GM12878 (cell line): Measurements from ENCODE around the gene MRPL54. TPM values are rescaled to one million over a fixed set of nuclear protein-coding genes. Genes with fewer than 3 reads are reported as not detected.

ENCODE experiments used
- ATAC-seq: fragments of 200-7000 bp; cut with Tn5 transposase; 3 replicates; pipeline ENCODE4 v1.9.1; 2020; ENCODE audit warnings: mild to moderate bottlenecking, moderate library complexity
- BruUV-seq: library from RNA; stranded (reverse); fragments of 400-500 nt; replicated peaks from 2 replicates; lab custom pipeline; 2021; lab: Mats Ljungman, UMichigan
- CTCF ChIA-PET: fragments of 300-600 bp; sonication (Branson Sonifier 250); formaldehyde crosslinking; extraction: SDS; loops from one replicate; lab custom pipeline; 2021; ENCODE audit warnings: inconsistent platforms; lab: Yijun Ruan, JAX
- POLR2A ChIA-PET: fragments of 350-600 bp; formaldehyde crosslinking; extraction: SDS; loops from one replicate; lab custom pipeline; 2021; ENCODE audit warnings: inconsistent platforms; lab: Charles Lee
- RAD21 ChIA-PET: fragments of 300-600 bp; sonication (Branson Sonifier 250); formaldehyde crosslinking; loops from one replicate; lab custom pipeline; 2023; ENCODE audit warnings: antibody characterized with exemption; ENCODE audit not compliant: unreplicated experiment; lab: Charles Lee
- SMC1A ChIA-PET: fragments of 300-600 bp; sonication (Branson Sonifier 250); formaldehyde crosslinking; loops from one replicate; lab custom pipeline; 2023; ENCODE audit not compliant: unreplicated experiment, uncharacterized antibody; lab: Charles Lee
- DNase-seq: peaks from one replicate; pipeline ENCODE4 v3.0.0-alpha.2; 2011; ENCODE audit warnings: low read depth, low spot score
- FAIRE-seq: peaks from 3 replicates; lab custom pipeline; 2011; peaks lifted over from hg19 to GRCh38; lab: Jason Lieb, UNC
- H2AFZ ChIP-seq: 2 replicates; pipeline ENCODE4 v1.6.0; 2011; ENCODE audit warnings: low read depth, low read length, control low read depth; ENCODE audit not compliant: control insufficient read depth
- H3K27ac ChIP-seq: 2 replicates; pipeline ENCODE4 v1.5.1; 2011; ENCODE audit warnings: control low read depth; ENCODE audit not compliant: control insufficient read depth, insufficient read depth
- H3K27me3 ChIP-seq, 2 experiments: replicated peaks in 1 of 2; 2 replicates each; pipeline versions ENCODE4 v1.6.0 to v1.6.1; 2011; ENCODE audit warnings: low read length in 1 of 2; ENCODE audit not compliant: control insufficient read depth in 2 of 2, insufficient read depth in 2 of 2
- H3K36me3 ChIP-seq, 2 experiments: 2 replicates each; pipeline ENCODE4 v1.5.1; 2011; ENCODE audit warnings: low read length in 1 of 2; ENCODE audit not compliant: control insufficient read depth in 2 of 2, insufficient read depth in 2 of 2
- H3K4me1 ChIP-seq: 2 replicates; pipeline ENCODE4 v1.6.1; 2011; ENCODE audit warnings: mild to moderate bottlenecking, low read length, moderate library complexity, mixed read lengths; ENCODE audit not compliant: control insufficient read depth, insufficient read depth
- H3K4me2 ChIP-seq: 2 replicates; pipeline ENCODE4 v1.6.0; 2011; ENCODE audit warnings: control low read depth; ENCODE audit not compliant: control insufficient read depth, insufficient read depth
- H3K4me3 ChIP-seq: fragments of 200-600 bp; sonication (generic); 2 replicates; pipeline ENCODE4 v1.5.1; 2016
- H3K79me2 ChIP-seq: 2 replicates; pipeline ENCODE4 v1.6.0; 2011; ENCODE audit warnings: low read length; ENCODE audit not compliant: control insufficient read depth, insufficient read depth
- H3K9ac ChIP-seq: 2 replicates; pipeline ENCODE4 v1.8.0; 2011; ENCODE audit warnings: low read length, control low read depth, mixed read lengths; ENCODE audit not compliant: control insufficient read depth, insufficient read depth
- H3K9me3 ChIP-seq: replicated peaks from 3 replicates; pipeline ENCODE4 v1.5.1; 2011; ENCODE audit warnings: mild to moderate bottlenecking, low read length; ENCODE audit not compliant: control insufficient read depth, insufficient read depth
- H4K20me1 ChIP-seq: 2 replicates; pipeline ENCODE4 v1.6.0; 2011; ENCODE audit not compliant: control insufficient read depth, insufficient read depth
- CBX3 ChIP-seq: fragments of 200-600 bp; sonication (generic); IDR thresholded peaks from 2 replicates; pipeline ENCODE4 v1.6.1; 2016; ENCODE audit warnings: low read depth, borderline replicate concordance
- DPF2 ChIP-seq: fragments of 450-650 bp; IDR thresholded peaks from 2 replicates; pipeline ENCODE4 v1.6.1; 2017; ENCODE audit warnings: mild to moderate bottlenecking
- ESRRA ChIP-seq: IDR thresholded peaks from 2 replicates; pipeline ENCODE4 v1.6.1; 2012; ENCODE audit warnings: mild to moderate bottlenecking, low read length, improper control_type of control experiment
- GATAD2B ChIP-seq: fragments of 450-650 bp; conservative IDR thresholded peaks from 2 replicates; pipeline ENCODE4 v1.6.1; 2017; ENCODE audit warnings: low read depth, mild to moderate bottlenecking, moderate library complexity
- HDAC2 ChIP-seq: fragments of 200-600 bp; sonication (generic); IDR thresholded peaks from 2 replicates; pipeline ENCODE4 v1.6.1; 2017
- NBN ChIP-seq: fragments of 450-650 bp; IDR thresholded peaks from 2 replicates; pipeline ENCODE4 v1.6.1; 2016
- NRF1 ChIP-seq: conservative IDR thresholded peaks from 2 replicates; pipeline ENCODE4 v1.6.1; 2011; ENCODE audit warnings: mild to moderate bottlenecking, low read depth, low read length, improper control_type of control experiment
- POU2F2 ChIP-seq: IDR thresholded peaks from 3 replicates; pipeline ENCODE4 v1.6.1; 2011; ENCODE audit warnings: low read depth, mild to moderate bottlenecking, low read length, borderline replicate concordance
- PRDM15 ChIP-seq: fragments of 450-650 bp; formaldehyde crosslinking; IDR thresholded peaks from 2 replicates; pipeline ENCODE4 v1.4.0; 2020; ENCODE audit warnings: mild to moderate bottlenecking, moderate library complexity
- TAF1 ChIP-seq: IDR thresholded peaks from 2 replicates; pipeline ENCODE4 v1.6.1; 2011; ENCODE audit warnings: mild to moderate bottlenecking, low read depth, low read length, borderline replicate concordance
- YY1 ChIP-seq: IDR thresholded peaks from 2 replicates; pipeline ENCODE4 v1.6.1; 2011; ENCODE audit warnings: low read depth, mild to moderate bottlenecking, low read length
- WGBS: methylation state at CpG from one replicate; pipeline ENCODE4 v1.1.6; 2016; ENCODE audit warnings: low lambda C conversion rate; ENCODE audit not compliant: insufficient replicate concordance, insufficient coverage; ENCODE audit errors: missing lambda C conversion rate; 5-methylcytosine and 5-hydroxymethylcytosine counted together
- in situ Hi-C: fragments of 300-500 bp; cut with MboI; formaldehyde crosslinking; loops from 9 replicates; pipeline ENCODE4 v1.14.3; 2018; ENCODE audit warnings: mixed read lengths
- intact Hi-C: fragments of 100-400 bp; cut with micrococcal nuclease; formaldehyde crosslinking; loops from one replicate; pipeline ENCODE4 v1.14.2; 2022; ENCODE audit not compliant: unreplicated experiment
- polyA plus RNA-seq, 11 experiments: library from polyadenylated mRNA; depleted of rRNA in 4 of 11; unstranded in 6 of 11; stranded (reverse) in 5 of 11; fragments of >200 nt; fragmentation: Nextera tagmentation in 4 of 11; fragmentation: Illumina TruSeq in 1 of 11; extraction: Ambion mirVana in 4 of 11; extraction: Trizol in 1 of 11; gene quantifications; 1 replicate in 1 of 11; 2 replicates in 10 of 11; pipeline versions ENCODE4 v1.2.1 to v1.2.3, GENCODE V29; 2011 to 2016; ENCODE audit warnings: inconsistent platforms in 2 of 11, missing spikeins in 2 of 11, low read depth in 1 of 11
- total RNA-seq, 4 experiments: library from RNA; depleted of rRNA in 3 of 4; stranded (reverse); fragments of >200 nt in 3 of 4; fragmentation: Illumina TruSeq in 1 of 4; extraction: Trizol in 1 of 4; gene quantifications; 2 replicates each; pipeline versions ENCODE4 v1.2.1 to v1.2.3, GENCODE V29; 2013 to 2021
- TF ChIP-seq, protein P1 (sequence below): fragments of 450-650 bp; IDR thresholded peaks from 2 replicates; pipeline ENCODE4 v1.6.1; 2017; ENCODE audit warnings: mild to moderate bottlenecking, moderate library complexity

MRPL54 gene
- total and polyA plus RNA-seq, 10 of the 15 experiments (the other 5 are each of a cell fraction or from before 2014, with no cell fraction given) = 3.1 to 98.7 (median 75.2) TPM

DNA sequence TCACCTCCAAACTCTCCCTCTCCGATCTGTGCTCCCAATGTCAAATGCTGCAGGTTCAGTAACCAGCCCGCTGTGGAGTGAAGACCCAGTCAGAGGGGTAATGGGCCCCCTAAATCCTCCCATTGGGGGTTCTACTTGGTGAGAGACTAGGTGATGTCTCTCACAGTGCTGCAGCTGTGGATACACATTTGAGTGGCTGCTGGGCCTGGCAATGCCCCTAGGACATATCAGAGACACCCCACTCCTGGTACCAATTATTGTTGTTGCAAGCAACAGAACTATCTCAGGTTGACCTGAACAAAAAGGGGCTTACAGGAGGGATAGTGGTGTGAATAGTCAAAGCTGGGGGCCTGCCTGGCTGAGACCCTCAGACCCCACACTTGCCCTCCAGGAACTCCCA is 19.1 kb downstream of the MRPL54 start:
- TF ChIP-seq NRF1 (no peak), HDAC2 (no peak), PRDM15 (CRISPR knock-in tag) (no peak), GATAD2B (no peak), NBN (no peak), DPF2 (no peak), CBX3 (no peak), POU2F2 (no peak), YY1 (no peak), TAF1 (no peak), ESRRA (no peak)
- TF ChIP-seq, protein P1, sequence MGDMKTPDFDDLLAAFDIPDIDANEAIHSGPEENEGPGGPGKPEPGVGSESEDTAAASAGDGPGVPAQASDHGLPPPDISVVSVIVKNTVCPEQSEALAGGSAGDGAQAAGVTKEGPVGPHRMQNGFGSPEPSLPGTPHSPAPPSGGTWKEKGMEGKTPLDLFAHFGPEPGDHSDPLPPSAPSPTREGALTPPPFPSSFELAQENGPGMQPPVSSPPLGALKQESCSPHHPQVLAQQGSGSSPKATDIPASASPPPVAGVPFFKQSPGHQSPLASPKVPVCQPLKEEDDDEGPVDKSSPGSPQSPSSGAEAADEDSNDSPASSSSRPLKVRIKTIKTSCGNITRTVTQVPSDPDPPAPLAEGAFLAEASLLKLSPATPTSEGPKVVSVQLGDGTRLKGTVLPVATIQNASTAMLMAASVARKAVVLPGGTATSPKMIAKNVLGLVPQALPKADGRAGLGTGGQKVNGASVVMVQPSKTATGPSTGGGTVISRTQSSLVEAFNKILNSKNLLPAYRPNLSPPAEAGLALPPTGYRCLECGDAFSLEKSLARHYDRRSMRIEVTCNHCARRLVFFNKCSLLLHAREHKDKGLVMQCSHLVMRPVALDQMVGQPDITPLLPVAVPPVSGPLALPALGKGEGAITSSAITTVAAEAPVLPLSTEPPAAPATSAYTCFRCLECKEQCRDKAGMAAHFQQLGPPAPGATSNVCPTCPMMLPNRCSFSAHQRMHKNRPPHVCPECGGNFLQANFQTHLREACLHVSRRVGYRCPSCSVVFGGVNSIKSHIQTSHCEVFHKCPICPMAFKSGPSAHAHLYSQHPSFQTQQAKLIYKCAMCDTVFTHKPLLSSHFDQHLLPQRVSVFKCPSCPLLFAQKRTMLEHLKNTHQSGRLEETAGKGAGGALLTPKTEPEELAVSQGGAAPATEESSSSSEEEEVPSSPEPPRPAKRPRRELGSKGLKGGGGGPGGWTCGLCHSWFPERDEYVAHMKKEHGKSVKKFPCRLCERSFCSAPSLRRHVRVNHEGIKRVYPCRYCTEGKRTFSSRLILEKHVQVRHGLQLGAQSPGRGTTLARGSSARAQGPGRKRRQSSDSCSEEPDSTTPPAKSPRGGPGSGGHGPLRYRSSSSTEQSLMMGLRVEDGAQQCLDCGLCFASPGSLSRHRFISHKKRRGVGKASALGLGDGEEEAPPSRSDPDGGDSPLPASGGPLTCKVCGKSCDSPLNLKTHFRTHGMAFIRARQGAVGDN = no peak
- Histone ChIP-seq H4K20me1 (no peaks in the 10 kb centered on the region), H3K4me3 (no peak overlapping the region), H3K4me1 (no peaks in the 10 kb centered on the region), H3K27ac (no peak overlapping the region), H3K79me2 (no peaks in the 10 kb centered on the region), H3K9ac (no peak overlapping the region), H3K36me3 (no peaks in the 10 kb centered on the region; a peak in 1 of 4 replicates), H3K4me2 (no peak overlapping the region), H2AFZ (no peak overlapping the region), H3K27me3 (no peaks in the 10 kb centered on the region; a peak in 1 of 4 replicates), H3K9me3 (no peaks in the 10 kb centered on the region; the same call in 2 of the 3 replicates)
- BruUV-seq = no TSS peak
- in situ Hi-C loops = no loop called here
- ChIA-PET SMC1A (no interaction called here), POLR2A (no interaction called here), RAD21 (no interaction called here), CTCF (no interaction called here)
- ATAC-seq = no peak
- intact Hi-C loops = no loop called here
- WGBS = 68% methylated on average over 2 of the region's 2 CpGs
- DNase-seq = no peak
- FAIRE-seq = no peak
